Left lobe of liver (tissue), 2 donors: ENCODE measurements around the gene FTSJ3. TPM values are rescaled to one million over a fixed set of nuclear protein-coding genes. Genes with fewer than 3 reads are reported as not detected.
"Not testable (repeated sequence)": the region's sequence is repeated elsewhere in the genome, so short reads cannot be mapped to it uniquely, and the experiment has no call there.

Experiments
- ATAC-seq: fragments of 200-7000 bp; cut with Tn5 transposase; one replicate; pipeline ENCODE4 v1.9.1; 2020; ENCODE audit warnings: mild to moderate bottlenecking, moderate library complexity
- DNase-seq: peaks from one replicate; pipeline ENCODE4 v3.0.0-alpha.2; 2020; ENCODE audit warnings: low spot score
- total RNA-seq: library from RNA; stranded (reverse); gene quantifications from one replicate; pipeline ENCODE4 v1.2.1, GENCODE V29; 2021
- donor health status: DM: no; HTN: no; CAD: no; lungs with moderate emphysema.
- donor health status: DM: no; HTN: yes; CAD: no.

Gene FTSJ3
- total RNA-seq, 1 donor from 2014 or later, result 16.3 TPM

- no peak for ATAC-seq
- DNase-seq, result no peak
These were observed 1.5 kb upstream of the FTSJ3 start for GRCh38 chr17:63828936-63829335.

DNA sequence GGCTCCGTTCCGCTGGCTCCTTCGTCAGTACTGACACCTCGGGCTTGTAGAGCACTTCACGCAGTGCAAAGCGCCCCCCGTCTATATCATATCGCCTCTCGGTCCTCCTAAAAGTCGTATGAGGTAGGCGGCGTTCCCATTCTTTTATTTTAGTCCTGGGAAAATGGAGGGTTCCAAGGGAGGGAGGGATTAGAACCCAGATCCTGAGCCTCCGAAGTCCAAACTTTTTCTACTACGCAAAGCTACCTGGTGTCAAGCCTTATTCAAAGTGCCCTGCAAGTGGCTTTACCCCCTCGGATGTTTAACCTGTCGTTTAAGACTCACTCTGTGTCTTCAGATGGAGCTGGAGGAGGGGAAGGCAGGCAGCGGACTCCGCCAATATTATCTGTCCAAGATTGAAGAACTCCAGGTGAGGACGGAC lies 348 bp upstream of the FTSJ3 start:
- no peak for DNase-seq
- no peak for ATAC-seq

GRCh38 chr17:63826468-63827001 lies 928 bp downstream of the FTSJ3 start:
- DNase-seq, result no peak
- ATAC-seq, result peak; percentile 2

DNA sequence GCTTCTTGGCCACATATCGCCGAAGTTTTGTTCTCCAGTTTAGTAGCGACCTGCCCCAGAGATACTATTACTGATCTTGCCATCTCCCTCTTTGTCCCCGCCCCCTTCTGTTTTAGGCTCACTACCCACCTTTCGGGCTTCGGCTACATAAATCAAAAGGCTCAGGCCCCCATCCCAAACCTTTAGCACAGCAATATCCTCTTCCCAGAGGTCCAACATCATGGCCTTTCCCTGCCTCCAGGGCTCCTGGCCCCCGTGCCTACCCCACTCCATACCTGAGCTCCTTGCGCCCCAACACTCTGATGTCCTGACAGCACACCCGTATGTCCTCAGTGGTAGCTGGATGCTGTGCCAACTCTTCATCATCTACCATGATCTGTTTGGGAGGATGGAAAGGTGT lies 3.1 kb downstream of the FTSJ3 start:
- no peak for DNase-seq
- no peak for ATAC-seq

GRCh38 chr17:63823659-63824331 lies 3.7 kb downstream of the FTSJ3 start:
- ATAC-seq (no peak), DNase-seq (no peak)

DNA sequence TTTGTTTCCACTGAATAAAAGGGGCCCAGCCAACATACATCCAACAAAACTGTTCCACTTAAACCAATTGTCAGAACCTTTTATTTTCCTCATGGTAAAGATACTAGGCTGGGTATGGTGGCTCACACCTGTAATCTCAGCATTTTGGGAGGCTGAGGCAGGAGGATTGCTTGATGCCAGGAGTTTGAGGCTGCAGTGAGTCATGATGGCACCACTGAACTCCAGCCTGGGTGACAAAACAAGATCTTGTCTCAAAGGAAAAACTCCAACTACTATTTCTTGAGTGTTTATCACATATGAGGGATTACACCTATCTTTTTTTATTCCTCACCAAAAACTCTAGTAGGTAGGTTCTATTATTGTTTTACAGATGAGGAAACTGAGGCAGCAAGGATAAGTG lies 4.9 kb downstream of the FTSJ3 start:
- ATAC-seq, result no peak
- no peak for DNase-seq

- no peak for DNase-seq
These were observed 5.7 kb downstream of the FTSJ3 start for GRCh38 chr17:63821804-63822203.

GRCh38 chr17:63820963-63821561 lies 6.4 kb downstream of the FTSJ3 start:
- DNase-seq (no peak), ATAC-seq (no peak)

More at GRCh38 chr17:63821804-63822203, 5.7 kb downstream of the FTSJ3 start:
- ATAC-seq, result no peak

- ATAC-seq, result peak; percentile 34
These were observed 7.6 kb downstream of the FTSJ3 start for GRCh38 chr17:63819585-63820537.

DNA sequence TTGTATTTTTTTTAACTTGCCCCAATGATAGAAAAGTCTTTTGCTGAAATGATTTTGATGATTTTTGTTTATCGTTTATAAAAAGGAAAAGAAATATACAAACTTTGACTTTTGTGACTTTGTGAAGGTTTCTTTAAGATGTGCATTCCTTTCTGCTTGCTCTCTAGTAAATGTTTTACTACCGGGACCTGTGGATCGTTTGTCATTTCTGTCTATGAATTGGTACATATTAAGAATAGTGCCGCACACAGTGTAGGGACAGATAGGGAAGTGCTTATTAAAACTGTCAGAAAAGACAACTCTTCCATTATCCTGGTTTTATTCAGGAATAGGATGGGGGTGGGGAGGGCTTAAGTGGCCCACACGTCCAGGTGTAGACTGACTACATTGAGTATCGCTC lies 8.3 kb downstream of the FTSJ3 start:
- DNase-seq (no peak), ATAC-seq (peak; percentile 35)

More at GRCh38 chr17:63819585-63820537, 7.6 kb downstream of the FTSJ3 start:
- no peak for DNase-seq

DNA sequence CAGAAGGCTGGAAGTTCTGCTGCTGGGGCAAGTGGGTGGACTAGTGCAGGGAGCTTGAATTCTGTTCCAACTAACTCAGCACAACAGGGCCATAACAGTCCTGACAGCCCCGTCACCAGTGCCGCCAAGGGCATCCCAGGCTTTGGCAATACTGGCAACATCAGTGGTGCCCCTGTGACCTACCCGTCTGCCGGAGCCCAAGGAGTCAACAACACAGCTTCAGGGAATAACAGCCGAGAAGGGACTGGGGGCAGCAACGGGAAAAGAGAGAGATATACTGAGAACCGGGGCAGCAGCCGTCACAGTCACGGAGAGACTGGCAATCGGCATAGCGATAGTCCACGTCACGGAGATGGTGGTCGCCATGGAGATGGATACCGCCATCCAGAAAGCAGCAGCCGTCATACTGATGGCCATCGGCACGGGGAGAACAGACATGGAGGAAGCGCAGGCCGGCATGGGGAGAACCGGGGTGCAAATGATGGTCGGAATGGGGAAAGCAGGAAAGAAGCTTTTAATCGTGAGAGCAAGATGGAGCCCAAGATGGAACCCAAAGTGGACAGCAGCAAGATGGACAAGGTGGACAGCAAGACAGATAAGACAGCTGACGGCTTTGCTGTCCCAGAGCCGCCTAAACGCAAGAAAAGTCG lies 9.6 kb downstream of the FTSJ3 start:
- DNase-seq, result no peak
- no peak for ATAC-seq

DNA sequence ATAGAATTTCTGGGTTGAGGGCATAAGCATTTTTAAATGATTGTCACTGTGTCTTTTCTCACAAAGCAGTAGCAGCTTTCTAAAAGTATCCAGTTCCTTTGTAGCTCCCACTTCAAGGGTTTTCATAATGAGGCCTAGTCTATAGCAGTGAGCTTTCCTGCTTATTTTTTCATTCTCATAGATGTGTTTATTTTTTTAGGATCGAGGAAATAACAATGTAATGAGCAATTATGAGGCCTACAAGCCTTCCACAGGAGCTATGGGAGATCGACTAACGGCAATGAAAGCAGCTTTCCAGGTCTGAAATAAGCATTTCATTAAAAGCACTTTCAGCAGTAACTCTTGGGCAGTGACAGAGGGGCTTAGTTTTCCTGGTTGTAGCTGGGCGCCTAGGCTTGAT lies 10.8 kb downstream of the FTSJ3 start:
- DNase-seq (no peak), ATAC-seq (no peak)

- no peak for DNase-seq
- no peak for ATAC-seq
These were observed 11.3 kb downstream of the FTSJ3 start for GRCh38 chr17:63816123-63816522.

GRCh38 chr17:63809970-63810369 lies 17.5 kb downstream of the FTSJ3 start:
- ATAC-seq, result no peak
- no peak for DNase-seq

DNA sequence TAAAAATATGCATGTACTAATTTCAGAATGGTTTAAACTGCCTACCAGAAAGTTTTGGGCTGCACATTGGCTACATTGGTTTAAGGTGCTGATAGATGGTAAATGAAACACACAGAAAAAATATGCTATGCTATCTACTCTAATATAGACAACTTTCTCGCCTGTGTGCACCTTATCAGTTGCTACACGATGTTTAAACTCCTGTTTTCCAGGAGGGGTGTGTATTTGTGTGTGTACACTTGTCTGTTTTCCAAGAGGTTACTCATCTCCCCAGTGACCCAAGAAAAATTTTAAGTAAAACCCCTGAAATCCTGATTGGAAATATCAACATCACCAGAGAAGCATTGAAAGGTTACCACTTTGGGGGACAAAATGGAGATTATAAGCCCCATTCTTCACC lies 21.9 kb downstream of the FTSJ3 start:
- ATAC-seq (no peak), DNase-seq (no peak)

- DNase-seq (no peak), ATAC-seq (no peak)
These were observed 23.1 kb downstream of the FTSJ3 start for GRCh38 chr17:63804328-63804727.

DNA sequence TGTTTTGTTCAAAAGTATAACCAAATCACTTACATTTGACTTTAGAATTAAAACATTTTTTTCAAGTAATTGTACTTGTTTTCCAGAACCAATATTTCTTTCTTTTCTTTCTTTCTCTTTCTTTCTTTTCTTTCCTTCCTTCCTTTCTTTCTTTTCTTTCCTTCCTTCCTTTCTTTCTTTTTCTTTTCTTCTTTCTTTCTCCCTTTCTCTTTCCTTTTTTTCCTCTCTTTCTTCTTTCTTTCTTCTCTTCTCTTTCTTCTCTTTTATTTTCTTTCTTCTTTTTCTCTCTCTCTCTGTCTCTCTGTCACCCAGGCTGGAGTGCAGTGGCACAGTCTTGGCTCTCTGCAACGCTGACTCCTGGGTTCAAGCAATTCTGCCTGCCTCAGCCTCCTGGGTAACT lies 26.7 kb downstream of the FTSJ3 start:
- ATAC-seq (no peak), DNase-seq (no peak)

DNA sequence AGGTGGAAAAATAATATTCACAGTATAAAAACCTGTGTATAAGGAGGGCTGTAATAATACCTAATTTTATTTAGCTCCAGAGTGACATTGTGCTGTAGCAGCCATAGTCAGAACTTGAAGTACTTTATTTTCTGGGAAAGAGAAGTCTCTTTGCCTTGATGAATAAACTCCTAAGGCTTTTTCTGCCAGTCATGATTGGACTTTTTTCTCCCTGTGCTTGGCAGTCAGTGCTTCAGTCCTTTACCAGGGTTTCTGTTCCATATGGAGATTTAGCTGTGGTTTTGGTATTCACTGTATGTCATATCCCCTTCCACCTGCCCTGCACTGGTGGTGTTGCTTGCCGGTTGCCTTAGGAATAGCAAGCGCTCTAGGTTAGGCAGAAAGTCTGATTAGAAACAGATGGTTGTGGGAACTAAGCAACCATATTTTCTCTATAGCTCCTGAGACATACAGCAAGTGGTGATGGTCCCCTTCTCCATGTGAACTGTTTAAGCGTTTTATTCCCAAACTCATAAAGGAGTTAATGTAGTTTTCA lies 28.8 kb downstream of the FTSJ3 start:
- ATAC-seq, result no peak
- DNase-seq, result no peak

DNA sequence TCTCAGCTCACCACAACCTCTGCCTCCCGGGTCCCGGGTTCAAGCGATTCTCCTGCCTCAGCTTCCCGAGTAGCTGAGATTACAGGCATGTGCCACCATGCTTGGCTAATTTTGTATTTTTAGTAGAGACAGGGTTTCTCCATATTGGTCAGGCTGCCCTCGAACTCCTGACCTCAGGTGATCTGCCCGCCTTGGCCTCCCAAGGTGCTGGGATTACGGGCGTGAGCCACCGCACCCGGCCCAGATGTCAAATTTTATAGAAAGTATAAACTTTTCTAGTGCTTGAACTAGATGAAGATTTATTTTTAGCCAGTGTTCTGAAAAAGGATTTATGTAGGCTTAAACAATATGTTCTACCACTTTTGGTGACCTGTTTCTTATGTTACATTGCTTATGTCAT lies 31.1 kb downstream of the FTSJ3 start:
- not testable (repeated sequence) for ATAC-seq, DNase-seq

GRCh38 chr17:63792055-63792729 lies 35.3 kb downstream of the FTSJ3 start:
- no peak for ATAC-seq
- no peak for DNase-seq
